ENCODE measurements around the gene FAM168A. TPM values are rescaled to one million over a fixed set of nuclear protein-coding genes. Genes with fewer than 3 reads are reported as not detected.

Gene FAM168A
- total RNA-seq, 1 experiment from 2014 or later, result 21.1 TPM

DNA sequence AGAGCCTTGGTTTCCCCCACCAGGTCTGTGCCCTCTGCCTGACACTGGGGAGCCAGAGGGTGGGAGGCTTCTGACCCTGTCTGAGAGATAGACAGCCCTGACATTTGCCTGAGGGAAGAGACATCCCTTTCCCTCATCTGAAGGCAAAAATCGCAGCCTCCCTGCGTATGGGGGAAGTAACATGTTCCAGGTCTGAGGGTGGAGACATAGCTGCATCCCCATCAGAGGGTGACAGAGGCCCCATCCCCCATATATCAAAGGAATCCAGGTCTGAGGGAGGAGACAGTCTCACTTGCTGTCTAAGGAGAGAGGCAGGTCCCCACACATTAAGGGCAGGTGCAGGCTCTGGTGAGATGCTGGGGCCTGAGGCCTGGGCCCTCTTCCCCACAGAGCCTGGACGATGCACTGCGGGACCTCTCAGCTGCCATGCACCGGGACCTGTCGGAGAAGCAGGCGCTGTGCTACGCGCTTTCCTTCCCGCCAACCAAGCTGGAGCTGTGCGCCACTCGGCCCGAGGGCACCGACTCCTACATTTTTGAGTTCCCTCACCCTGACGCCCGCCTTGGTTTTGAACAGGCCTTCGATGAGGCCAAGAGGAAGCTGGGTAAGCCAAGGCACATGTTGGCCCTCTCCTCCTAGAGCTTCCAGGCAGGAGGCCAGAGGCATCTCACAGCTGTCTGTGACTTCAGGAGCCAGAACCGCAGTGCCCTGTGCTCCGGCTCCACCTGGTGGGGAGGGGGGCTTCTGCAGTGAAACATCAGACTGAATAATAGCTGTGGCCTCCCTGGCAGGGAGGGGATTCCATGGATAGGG, 237.8 kb downstream of the FAM168A start:
- no peak overlapping the region for H2BK20ac ChIP-seq (ENCODE audit: low read depth, low read length, poor library complexity, severe bottlenecking)
- TF ChIP-seq, protein P1, sequence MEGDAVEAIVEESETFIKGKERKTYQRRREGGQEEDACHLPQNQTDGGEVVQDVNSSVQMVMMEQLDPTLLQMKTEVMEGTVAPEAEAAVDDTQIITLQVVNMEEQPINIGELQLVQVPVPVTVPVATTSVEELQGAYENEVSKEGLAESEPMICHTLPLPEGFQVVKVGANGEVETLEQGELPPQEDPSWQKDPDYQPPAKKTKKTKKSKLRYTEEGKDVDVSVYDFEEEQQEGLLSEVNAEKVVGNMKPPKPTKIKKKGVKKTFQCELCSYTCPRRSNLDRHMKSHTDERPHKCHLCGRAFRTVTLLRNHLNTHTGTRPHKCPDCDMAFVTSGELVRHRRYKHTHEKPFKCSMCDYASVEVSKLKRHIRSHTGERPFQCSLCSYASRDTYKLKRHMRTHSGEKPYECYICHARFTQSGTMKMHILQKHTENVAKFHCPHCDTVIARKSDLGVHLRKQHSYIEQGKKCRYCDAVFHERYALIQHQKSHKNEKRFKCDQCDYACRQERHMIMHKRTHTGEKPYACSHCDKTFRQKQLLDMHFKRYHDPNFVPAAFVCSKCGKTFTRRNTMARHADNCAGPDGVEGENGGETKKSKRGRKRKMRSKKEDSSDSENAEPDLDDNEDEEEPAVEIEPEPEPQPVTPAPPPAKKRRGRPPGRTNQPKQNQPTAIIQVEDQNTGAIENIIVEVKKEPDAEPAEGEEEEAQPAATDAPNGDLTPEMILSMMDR (conservative IDR thresholded peaks at IDR 0.05), result peak; percentile 79
- H4K20me1 ChIP-seq (ENCODE audit: control insufficient read depth, insufficient read depth, insufficient read length), result no peaks in the 10 kb centered on the region
- no peak overlapping the region for H3K14ac ChIP-seq (ENCODE audit: insufficient read depth, low read length)
- no peak overlapping the region for H3K23ac ChIP-seq (ENCODE audit: insufficient read length, low read depth, low read length)
- H3K27me3 ChIP-seq (ENCODE audit: insufficient read depth, low read length), result no peaks in the 10 kb centered on the region
- H3K23me2 ChIP-seq (ENCODE audit: insufficient read length, low read depth, low read length, poor library complexity, severe bottlenecking), result peaks cover 2% of the 10 kb centered on the region
- no peak overlapping the region for H2AK5ac ChIP-seq (ENCODE audit: insufficient read length, low read length)
- Mint-ChIP-seq H3K9me3 (no peaks in the 10 kb centered on the region), H3K27ac (no peak overlapping the region), H3K27me3 (ENCODE audit: low read depth) (peaks cover 7% of the 10 kb centered on the region), H3K4me1 (peaks cover 4 to 13% of the 10 kb centered on the region in 2 experiments; a peak in 3 of 4 replicates), H3K4me3 (no peak overlapping the region), H3K36me3 (ENCODE audit: insufficient read depth in 1 of 3, low read depth in 3 of 3) (peaks cover 4 to 9% (median 4%) of the 10 kb centered on the region in 3 experiments; a peak in 4 of 7 replicates)
- no peak overlapping the region for H3K56ac ChIP-seq (ENCODE audit: insufficient read length, low read depth, low read length)
- H4K91ac ChIP-seq (ENCODE audit: insufficient read length, low read depth, low read length), result no peak overlapping the region
- H3T11ph ChIP-seq (ENCODE audit: low read length), result no peak overlapping the region
- no peak overlapping the region for H2BK120ac ChIP-seq (ENCODE audit: low read depth, low read length, poor library complexity, severe bottlenecking)
- no peak overlapping the region for H3K18ac ChIP-seq (ENCODE audit: insufficient read length, low read depth, low read length)
- H3K4ac ChIP-seq (ENCODE audit: low read depth, low read length), result no peak overlapping the region
- H2BK12ac ChIP-seq (ENCODE audit: insufficient read length, low read depth, low read length), result no peak overlapping the region
- no peak overlapping the region for H3K27ac ChIP-seq (ENCODE audit: insufficient read length, low read depth, low read length)
- H3K4me2 ChIP-seq (ENCODE audit: insufficient read depth, insufficient read length, low read length), result no peak overlapping the region
- no peaks in the 10 kb centered on the region for H3K79me1 ChIP-seq (ENCODE audit: insufficient read depth, low read depth, low read length, poor library complexity, severe bottlenecking)
- H4K5ac ChIP-seq (ENCODE audit: insufficient read length, low read depth, low read length), result no peak overlapping the region
- peak; percentile 80 for DNase-seq
- no peak overlapping the region for H3K9ac ChIP-seq (ENCODE audit: extremely low read depth, insufficient read length, low read length)
- no peaks in the 10 kb centered on the region for H3K9me3 ChIP-seq (ENCODE audit: control insufficient read depth, low read depth, low read length)
- WGBS (ENCODE audit: extremely low coverage, insufficient read length, low lambda C conversion rate), result no CpG with 5 or more reads among the region's 19 CpGs
- no peaks in the 10 kb centered on the region for H3K79me2 ChIP-seq (ENCODE audit: insufficient read depth, low read length)
- no peak overlapping the region for H2AFZ ChIP-seq (ENCODE audit: low read length)
- H3K4me1 ChIP-seq (ENCODE audit: insufficient read depth, low read length), result no peaks in the 10 kb centered on the region
- H4K8ac ChIP-seq (replicated peaks; ENCODE audit: insufficient read length, low read depth, low read length), result no peak overlapping the region
- H2BK5ac ChIP-seq (ENCODE audit: insufficient read length, low read length), result no peak overlapping the region
- H2BK15ac ChIP-seq (ENCODE audit: low read depth, low read length), result no peak overlapping the region
